GM08714 (cell line): Measurements from ENCODE around the gene SYT14.
"Not testable (repeated sequence)": the region's sequence is repeated elsewhere in the genome, so short reads cannot be mapped to it uniquely, and the experiment has no call there.

Source experiments
- H3K4me3 ChIP-seq: fragments of 200-500 bp; sonication (Bioruptor generic); 2 replicates; pipeline ENCODE4 v1.5.1; 2014; ENCODE audit warnings: mild to moderate bottlenecking, low read length, inconsistent platforms
- ZNF274 ChIP-seq: IDR thresholded peaks from 2 replicates; pipeline ENCODE4 v1.6.1; 2012; ENCODE audit warnings: mild to moderate bottlenecking, low read depth, low read length

Gene SYT14

DNA sequence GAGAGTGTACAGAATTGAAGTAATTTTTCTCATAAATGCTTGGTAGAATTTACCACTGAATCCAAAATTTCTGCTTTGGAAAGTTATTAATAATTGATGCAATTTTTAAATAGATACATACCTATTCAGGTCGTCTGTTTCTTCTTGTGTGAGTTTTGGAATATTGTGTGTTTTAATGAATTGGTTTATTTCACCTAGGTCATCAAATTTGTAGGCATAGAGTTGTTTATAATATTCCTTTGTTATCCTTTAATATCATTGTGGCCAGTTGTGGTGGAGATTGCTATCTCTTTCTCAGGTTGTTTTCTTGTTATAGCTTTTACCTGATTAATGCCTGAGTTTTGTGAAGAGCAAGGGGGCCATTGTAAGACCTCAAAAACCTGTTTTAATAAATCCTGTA, 93.5 kb downstream of the SYT14 start:
- no peak for TF ChIP-seq ZNF274

GRCh38 chr1:210043058-210043457, 105.0 kb downstream of the SYT14 start:
- TF ChIP-seq ZNF274: no peak
- no peak overlapping the region for H3K4me3 ChIP-seq

More for the DNA sequence above, 93.5 kb downstream of the SYT14 start:
- no peak overlapping the region for H3K4me3 ChIP-seq

DNA sequence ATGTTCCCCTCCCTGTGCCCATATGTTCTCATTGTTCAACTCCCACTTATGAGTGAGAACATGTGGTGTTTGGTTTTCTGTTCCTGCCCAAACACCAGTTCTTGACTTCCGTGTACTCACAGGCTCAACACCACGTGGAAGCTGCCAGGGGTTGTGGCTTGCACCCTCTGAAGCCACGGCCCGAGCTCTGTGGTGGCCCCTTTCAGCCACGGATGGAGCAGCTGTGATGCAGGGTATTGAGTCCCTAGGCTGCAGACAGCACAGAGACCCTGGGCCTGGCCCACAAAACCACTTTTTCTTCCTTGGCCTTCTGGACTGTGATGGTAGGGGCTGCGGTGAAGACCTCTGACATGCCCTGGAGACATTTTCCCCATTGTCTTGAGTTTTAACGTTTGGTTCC, 111.6 kb downstream of the SYT14 start:
- TF ChIP-seq ZNF274: no peak

DNA sequence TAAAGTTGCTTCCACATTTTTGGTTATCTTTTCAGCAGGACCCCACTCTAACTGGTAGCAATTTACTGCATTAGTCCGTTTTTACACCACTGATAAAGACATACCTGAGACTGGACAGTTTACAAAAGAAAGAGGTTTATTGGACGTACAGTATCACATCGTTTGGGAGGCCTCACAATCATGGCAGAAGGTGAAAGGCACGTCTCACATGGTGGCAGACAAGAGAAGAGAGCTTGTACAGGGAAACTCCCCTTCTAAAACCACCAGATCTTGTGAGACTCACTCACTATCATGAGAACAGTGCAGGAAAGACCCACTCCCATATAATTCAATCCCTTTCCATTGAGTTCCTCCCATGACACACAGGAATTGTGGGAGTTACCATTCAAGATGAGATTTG, 112.5 kb downstream of the SYT14 start:
- not testable (repeated sequence) for H3K4me3 ChIP-seq

More for the DNA sequence above, 111.6 kb downstream of the SYT14 start:
- H3K4me3 ChIP-seq: no peak overlapping the region

- H3K4me3 ChIP-seq: no peak overlapping the region
- no peak for TF ChIP-seq ZNF274
Measured at GRCh38 chr1:210053126-210053525, 115.1 kb downstream of the SYT14 start.

DNA sequence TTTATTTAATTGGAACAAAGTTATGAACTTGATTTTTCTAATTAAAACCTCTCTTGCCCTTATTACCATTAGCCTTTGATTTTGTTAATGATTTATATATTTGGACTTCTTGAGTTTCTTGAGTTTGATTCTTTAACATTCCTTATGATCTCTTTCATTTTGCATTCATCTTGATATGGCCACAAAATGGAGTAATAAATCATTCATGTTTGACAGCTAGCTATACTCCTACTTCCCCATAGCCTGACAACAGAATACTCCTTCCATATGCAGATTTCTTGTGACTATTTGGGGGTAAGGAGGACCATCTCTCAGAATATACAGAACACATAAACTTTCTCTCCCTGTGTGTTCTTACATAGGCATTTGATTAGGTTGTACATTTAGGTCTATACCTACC, 119.6 kb downstream of the SYT14 start:
- no peak for TF ChIP-seq ZNF274
- H3K4me3 ChIP-seq: no peak overlapping the region

DNA sequence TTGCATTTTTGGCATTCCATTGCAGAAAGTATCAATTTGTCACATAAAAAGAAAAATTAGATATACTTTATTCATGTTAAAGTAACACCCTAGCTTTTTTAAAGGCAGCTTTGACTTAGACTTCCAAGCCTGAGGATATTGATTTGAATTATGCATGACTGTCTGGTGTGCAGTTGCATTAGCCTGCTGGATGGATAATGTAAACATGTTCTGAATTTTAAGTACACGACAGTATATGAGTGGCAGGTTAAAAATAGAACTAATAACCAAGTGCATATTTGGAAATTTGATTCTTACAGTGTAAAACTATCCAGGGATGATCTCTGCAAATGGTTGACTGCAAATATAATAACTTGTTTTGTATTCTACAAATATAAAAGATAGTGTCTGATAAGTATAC, 124.0 kb downstream of the SYT14 start:
- no peak overlapping the region for H3K4me3 ChIP-seq
- no peak for TF ChIP-seq ZNF274

GRCh38 chr1:210070531-210070930, 132.5 kb downstream of the SYT14 start:
- H3K4me3 ChIP-seq: no peak overlapping the region
- no peak for TF ChIP-seq ZNF274

DNA sequence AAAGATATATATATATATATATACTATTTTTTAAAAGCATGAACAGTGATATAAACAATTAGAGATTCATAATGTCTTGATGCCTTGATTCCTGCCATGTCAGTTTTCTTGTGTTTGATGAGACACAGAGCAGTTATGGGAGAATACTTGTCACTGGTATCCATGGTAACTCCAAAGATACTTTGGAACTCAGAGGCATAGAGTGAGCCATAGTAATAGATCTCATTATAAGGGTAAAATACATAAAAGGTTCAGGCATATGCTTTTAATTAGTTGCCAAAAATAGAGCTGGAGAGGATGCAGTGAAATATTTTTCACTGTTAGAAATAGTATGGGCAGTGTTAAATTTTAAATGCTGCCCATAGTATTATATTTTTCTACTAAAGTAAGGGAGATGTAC, 134.1 kb downstream of the SYT14 start:
- TF ChIP-seq ZNF274: no peak
- H3K4me3 ChIP-seq: no peak overlapping the region

DNA sequence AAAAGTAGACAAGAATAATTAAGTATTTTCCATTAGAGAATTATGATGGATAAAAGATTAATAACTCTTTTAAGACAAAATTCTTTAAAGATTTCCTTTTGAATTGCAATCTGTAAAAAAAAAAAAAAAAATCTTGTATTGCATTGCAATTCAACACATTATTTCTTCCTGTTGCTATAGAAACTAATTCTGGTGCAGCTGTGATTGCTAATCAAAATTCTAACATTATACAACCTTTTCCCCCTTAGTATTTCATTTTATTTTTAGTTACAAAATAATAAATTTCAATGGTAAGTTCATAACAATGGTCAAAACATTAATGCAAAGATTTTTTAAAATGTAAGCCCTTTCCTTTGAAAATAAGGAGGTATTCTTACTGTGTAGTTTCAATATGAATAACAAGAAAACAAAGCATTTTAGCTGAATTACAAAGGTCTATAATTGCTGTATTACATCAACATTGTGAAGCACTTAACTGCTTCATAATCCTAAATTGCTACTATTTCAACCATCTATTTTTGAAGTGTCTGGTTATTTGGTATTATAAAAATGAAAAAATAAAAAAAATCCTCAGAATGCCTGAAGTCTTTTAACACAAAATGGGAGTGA, 135.0 kb downstream of the SYT14 start:
- no peak overlapping the region for H3K4me3 ChIP-seq
- no peak for TF ChIP-seq ZNF274

DNA sequence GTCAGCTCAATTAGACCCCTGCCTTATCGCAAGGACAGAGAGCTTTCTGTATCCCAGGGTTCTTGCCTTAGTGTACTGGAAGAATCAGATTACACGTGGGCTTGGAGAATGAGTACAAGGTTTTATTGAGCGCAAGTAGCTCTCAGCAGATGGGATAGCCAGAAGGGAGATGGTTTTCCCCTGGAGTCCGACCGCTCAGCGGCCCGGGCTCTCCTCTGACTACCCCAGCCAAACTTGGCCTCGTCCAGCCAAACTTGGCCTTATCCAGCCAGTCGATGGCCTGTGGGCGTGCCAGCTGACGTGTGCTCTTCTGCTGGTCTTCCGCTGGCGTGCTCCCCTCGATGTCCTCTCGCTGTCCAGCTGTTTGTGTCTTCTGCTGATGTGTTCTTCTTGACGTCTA, 136.9 kb downstream of the SYT14 start:
- no peak for TF ChIP-seq ZNF274
- no peak overlapping the region for H3K4me3 ChIP-seq

DNA sequence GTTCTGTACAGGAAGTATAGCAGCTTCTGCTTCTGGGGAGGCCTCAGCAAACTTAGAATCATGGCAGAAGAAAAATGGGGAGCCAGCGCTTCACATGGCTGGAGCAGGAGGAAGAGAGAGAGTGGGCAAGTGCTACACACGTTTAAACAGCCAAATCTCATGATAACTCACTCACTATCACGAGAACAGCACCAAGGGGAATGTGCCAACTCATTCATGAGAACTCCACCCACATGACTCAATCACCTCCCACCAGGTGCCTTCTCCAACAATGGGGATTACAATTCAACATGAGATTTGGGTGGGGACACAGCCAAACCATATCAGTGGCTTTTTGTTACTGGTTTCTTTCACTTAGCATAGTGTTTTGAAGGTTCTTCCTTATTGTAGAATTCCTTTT, 138.6 kb downstream of the SYT14 start:
- TF ChIP-seq ZNF274: no peak

DNA sequence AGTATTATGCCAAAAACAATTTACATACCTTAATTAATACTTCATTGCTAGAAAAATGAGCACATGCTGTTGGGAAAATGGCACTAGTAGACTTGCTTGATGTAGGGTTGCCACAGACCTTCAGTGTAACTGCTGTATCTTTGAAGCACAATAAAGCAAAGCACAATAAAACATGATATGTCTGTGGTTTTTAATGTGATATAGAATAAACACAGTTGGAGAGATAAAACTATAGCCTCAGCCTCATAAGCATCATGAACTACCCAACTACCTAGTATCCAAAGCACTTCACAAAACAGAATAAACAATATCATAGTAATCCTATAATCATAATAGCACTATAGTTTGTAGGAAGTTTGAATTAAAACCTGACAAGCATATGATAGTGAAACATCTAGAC, 143.5 kb downstream of the SYT14 start:
- H3K4me3 ChIP-seq: no peak overlapping the region
- TF ChIP-seq ZNF274: no peak

More for the DNA sequence above, 138.6 kb downstream of the SYT14 start:
- no peak overlapping the region for H3K4me3 ChIP-seq

DNA sequence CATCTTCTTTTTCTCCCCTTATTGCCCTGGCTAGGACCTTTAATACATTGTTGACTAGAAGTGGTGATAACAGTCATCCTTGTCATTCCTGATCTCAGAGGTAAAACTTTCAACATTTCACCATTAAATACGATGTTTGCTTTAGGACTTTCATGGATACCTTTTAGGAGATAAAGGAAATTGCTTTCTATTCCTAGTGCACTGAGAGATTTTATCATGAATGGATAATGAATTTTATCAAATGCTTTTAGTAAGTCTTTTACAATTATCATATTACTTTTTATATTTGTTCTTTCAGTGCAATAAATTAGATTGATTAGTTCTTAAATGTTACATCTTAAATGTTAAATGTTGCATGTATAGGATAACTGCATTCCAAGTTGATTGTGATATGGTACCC, 147.3 kb downstream of the SYT14 start:
- no peak overlapping the region for H3K4me3 ChIP-seq
- TF ChIP-seq ZNF274: no peak

GRCh38 chr1:210087058-210087457, 149.0 kb downstream of the SYT14 start:
- no peak for TF ChIP-seq ZNF274
- no peak overlapping the region for H3K4me3 ChIP-seq

DNA sequence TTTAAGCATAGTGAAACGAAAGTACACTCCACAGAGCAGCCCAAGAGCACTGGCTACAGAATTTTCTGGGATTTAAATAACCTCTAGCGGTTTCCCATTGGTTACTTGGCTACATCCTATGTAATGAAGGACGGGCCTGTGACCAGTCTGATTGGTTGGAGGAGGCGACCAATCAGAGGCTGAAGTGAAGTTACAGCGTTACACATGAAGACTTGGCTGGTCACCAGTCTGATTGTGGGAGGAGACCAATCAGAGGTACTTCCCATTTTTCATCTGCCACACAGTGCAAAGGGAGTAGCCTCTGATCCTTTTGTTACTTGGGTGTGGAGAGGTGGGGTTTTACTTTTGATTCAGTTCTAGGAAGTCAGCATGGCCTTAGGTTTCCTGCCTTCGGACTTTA, 151.8 kb downstream of the SYT14 start:
- H3K4me3 ChIP-seq: no peak overlapping the region
- TF ChIP-seq ZNF274: no peak
